DOHH2 (cell line): ENCODE measurements around the gene EMSY.

ENCODE experiments used
- CTCF ChIP-seq: fragments of 200-600 bp; sonication (generic); IDR thresholded peaks from one replicate; pipeline ENCODE4 v1.5.1; 2014; ENCODE audit warnings: antibody characterized with exemption, mild to moderate bottlenecking, low read depth, low read length; ENCODE audit not compliant: poor library complexity, severe bottlenecking
- EZH2phosphoT487 ChIP-seq: fragments of 200-600 bp; sonication (generic); IDR thresholded peaks from 2 replicates; pipeline ENCODE4 v1.6.1; 2017; ENCODE audit warnings: borderline replicate concordance, mild to moderate bottlenecking, antibody characterized with exemption, low read length, moderate library complexity, mixed read lengths

DNA sequence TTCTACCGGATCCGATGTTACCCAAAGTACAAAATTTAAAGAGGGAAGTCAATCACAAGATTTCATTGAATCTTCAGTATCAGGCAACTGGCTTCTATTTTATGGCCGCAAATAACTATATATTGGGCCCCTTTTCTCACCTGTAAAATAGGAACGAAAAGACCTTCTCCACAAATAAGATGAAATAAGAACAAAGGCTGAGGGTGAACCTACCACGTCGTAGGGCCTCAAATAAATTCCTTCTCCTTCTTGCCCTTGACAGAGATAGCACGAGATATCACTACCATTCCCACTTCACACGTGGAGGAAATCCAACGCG lies 794 bp upstream of the EMSY start:
- no peak for TF ChIP-seq CTCF
- no peak for TF ChIP-seq EZH2phosphoT487
